ENCODE data around the gene RING1. TPM values are rescaled to one million over a fixed set of nuclear protein-coding genes. Genes with fewer than 3 reads are reported as not detected.

RING1 gene
- polyA plus RNA-seq, 1 experiment = 36.6 TPM

GRCh38 chr6:33173535-33174180 is 34.6 kb upstream of the RING1 start:
- TF ChIP-seq, protein P1, sequence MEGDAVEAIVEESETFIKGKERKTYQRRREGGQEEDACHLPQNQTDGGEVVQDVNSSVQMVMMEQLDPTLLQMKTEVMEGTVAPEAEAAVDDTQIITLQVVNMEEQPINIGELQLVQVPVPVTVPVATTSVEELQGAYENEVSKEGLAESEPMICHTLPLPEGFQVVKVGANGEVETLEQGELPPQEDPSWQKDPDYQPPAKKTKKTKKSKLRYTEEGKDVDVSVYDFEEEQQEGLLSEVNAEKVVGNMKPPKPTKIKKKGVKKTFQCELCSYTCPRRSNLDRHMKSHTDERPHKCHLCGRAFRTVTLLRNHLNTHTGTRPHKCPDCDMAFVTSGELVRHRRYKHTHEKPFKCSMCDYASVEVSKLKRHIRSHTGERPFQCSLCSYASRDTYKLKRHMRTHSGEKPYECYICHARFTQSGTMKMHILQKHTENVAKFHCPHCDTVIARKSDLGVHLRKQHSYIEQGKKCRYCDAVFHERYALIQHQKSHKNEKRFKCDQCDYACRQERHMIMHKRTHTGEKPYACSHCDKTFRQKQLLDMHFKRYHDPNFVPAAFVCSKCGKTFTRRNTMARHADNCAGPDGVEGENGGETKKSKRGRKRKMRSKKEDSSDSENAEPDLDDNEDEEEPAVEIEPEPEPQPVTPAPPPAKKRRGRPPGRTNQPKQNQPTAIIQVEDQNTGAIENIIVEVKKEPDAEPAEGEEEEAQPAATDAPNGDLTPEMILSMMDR (IDR thresholded peaks at IDR 0.05; ENCODE audit: insufficient read depth, low read depth, low read length) = no peak
- no peak for DNase-seq (ENCODE audit: low read depth)
- CTCF ChIA-PET = interaction anchor here (0.6 to 4.3 kb wide), 16 partner anchors 10 to 159 kb away, joined by 3 to 39 read pairs (median 4); no protein-coding TSS in a partner anchor
- POLR2A ChIA-PET = no interaction called here
- Histone ChIP-seq H3K27me3 (ENCODE audit: control insufficient read depth, insufficient read depth, low read length) (peaks cover 3% of the 10 kb centered on the region), H3K36me3 (ENCODE audit: control insufficient read depth, insufficient read depth, low read length) (no peaks in the 10 kb centered on the region), H3K4me3 (ENCODE audit: low read depth, low read length) (no peak overlapping the region)

DNA sequence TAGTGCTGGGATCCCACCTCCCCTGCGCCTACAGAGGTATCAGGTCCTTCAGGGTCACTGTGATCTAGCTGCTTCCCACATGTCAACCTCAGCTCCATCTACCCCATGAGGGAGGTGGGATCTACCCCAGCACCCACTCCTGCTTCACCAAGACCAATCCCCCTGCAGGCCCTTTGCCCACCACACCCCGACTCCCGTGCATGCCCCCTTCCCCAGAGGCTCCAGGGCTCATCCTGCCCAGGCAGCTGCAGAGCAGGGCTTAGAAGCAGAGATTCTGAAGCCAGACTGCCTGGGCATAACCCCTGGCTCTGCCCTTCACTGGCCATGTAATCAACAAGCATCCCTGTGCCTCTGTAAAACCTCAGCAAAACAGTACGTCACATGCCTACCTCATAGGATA is 33.5 kb upstream of the RING1 start:
- no peaks in the 10 kb centered on the region for H3K36me3 ChIP-seq (ENCODE audit: control insufficient read depth, insufficient read depth, low read length)
- no peak for DNase-seq (ENCODE audit: low read depth)
- TF ChIP-seq, protein P1 (IDR thresholded peaks at IDR 0.05; ENCODE audit: insufficient read depth, low read depth, low read length) = no peak
- ChIA-PET CTCF (interaction anchor here (0.6 to 4.3 kb wide), 10 partner anchors 13 to 160 kb away, joined by 3 to 33 read pairs (median 6); no protein-coding TSS in a partner anchor), POLR2A (no interaction called here)
- peaks cover 3% of the 10 kb centered on the region for H3K27me3 ChIP-seq (ENCODE audit: control insufficient read depth, insufficient read depth, low read length)
- no peak overlapping the region for H3K4me3 ChIP-seq (ENCODE audit: low read depth, low read length)

DNA sequence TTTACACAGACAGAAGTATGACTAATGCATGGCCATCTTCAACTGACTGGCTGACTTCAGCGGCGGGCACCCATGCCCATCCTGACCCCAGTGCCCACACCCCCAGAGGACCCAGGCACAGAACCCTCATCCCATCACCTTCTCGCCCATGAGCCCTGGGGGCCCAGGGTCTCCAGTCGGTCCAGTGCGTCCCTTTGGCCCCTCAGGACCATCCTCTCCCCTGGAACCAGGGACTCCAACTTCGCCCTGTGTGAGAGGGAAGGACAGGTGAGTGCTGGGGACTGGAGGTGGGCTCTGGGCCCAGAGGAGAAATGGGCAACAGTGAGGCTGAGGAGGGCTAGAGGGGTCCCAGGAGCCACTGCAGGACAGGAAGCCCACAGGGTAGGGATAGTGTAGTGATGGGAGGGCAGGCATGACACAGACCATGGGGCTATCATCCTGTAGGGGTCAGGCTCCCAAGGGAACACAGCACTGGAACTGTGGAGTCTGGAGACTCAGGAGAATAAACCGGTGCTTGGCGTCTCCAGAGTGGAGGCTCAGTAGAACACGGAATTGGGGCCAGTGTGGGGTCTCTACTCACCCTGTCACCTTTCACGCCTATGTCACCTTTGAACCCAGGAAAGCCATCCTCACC is 32.7 kb upstream of the RING1 start:
- CTCF ChIA-PET = interaction anchor here (0.6 to 4.3 kb wide), 6 partner anchors 14 to 161 kb away, joined by 3 to 33 read pairs (median 6); no protein-coding TSS in a partner anchor
- no peak overlapping the region for H3K4me3 ChIP-seq (ENCODE audit: low read depth, low read length)
- TF ChIP-seq, protein P1 (IDR thresholded peaks at IDR 0.05; ENCODE audit: insufficient read depth, low read depth, low read length) = peak; percentile 19; the same call in 1 of the 2 replicates
- POLR2A ChIA-PET = no interaction called here
- H3K36me3 ChIP-seq (ENCODE audit: control insufficient read depth, insufficient read depth, low read length) = no peaks in the 10 kb centered on the region
- DNase-seq (ENCODE audit: low read depth) = no peak
- peaks cover 3% of the 10 kb centered on the region for H3K27me3 ChIP-seq (ENCODE audit: control insufficient read depth, insufficient read depth, low read length)

DNA sequence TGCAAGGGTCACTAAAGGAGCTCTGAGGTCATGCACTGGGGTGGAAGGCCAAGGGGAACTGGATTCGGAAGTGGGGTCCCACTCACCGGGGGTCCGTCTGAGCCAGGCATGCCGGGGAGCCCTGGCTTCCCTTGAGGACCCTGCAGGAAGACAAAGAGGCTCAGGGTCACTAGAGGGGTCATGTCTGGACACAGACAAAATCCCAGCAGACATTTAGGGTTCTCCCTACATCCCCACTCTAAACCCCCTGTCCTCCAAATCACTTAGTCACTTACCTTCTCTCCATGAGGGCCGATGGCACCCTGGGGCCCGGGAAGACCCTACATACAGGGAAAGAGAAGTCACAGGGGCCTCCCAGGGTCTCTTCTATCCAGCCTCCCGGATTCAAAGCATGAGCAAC is 31.4 kb upstream of the RING1 start:
- peaks cover 3% of the 10 kb centered on the region for H3K27me3 ChIP-seq (ENCODE audit: control insufficient read depth, insufficient read depth, low read length)
- TF ChIP-seq, protein P1 (IDR thresholded peaks at IDR 0.05; ENCODE audit: insufficient read depth, low read depth, low read length) = no peak
- no peak overlapping the region for H3K4me3 ChIP-seq (ENCODE audit: low read depth, low read length)
- DNase-seq (ENCODE audit: low read depth) = no peak
- H3K36me3 ChIP-seq (ENCODE audit: control insufficient read depth, insufficient read depth, low read length) = no peaks in the 10 kb centered on the region
- CTCF ChIA-PET = interaction anchor here (1.6 kb wide), 1 partner anchor 21 kb away, joined by 5 read pairs; no protein-coding TSS in a partner anchor
- POLR2A ChIA-PET = no interaction called here

Measured in BJ (cell line).